KOPT-K1 (cell line): Measurements from ENCODE around the gene ATP1A4.

Source experiments
- H3K27ac ChIP-seq: fragments of 200-600 bp; sonication (generic); 2 replicates; pipeline ENCODE4 v1.5.1; 2016; ENCODE audit warnings: antibody characterized with exemption, mild to moderate bottlenecking, low read depth, low read length; ENCODE audit not compliant: poor library complexity, severe bottlenecking
- H3K36me3 ChIP-seq: fragments of 200-600 bp; sonication (generic); 2 replicates; pipeline ENCODE4 v1.5.1; 2017; ENCODE audit warnings: antibody characterized with exemption, mild to moderate bottlenecking, low read length, moderate library complexity; ENCODE audit not compliant: insufficient read depth
- H3K9me3 ChIP-seq: fragments of 200-600 bp; sonication (generic); 2 replicates; pipeline ENCODE4 v1.5.1; 2017; ENCODE audit warnings: antibody characterized with exemption, low read length, mild to moderate bottlenecking; ENCODE audit not compliant: insufficient read depth, poor library complexity, severe bottlenecking

Gene ATP1A4

DNA sequence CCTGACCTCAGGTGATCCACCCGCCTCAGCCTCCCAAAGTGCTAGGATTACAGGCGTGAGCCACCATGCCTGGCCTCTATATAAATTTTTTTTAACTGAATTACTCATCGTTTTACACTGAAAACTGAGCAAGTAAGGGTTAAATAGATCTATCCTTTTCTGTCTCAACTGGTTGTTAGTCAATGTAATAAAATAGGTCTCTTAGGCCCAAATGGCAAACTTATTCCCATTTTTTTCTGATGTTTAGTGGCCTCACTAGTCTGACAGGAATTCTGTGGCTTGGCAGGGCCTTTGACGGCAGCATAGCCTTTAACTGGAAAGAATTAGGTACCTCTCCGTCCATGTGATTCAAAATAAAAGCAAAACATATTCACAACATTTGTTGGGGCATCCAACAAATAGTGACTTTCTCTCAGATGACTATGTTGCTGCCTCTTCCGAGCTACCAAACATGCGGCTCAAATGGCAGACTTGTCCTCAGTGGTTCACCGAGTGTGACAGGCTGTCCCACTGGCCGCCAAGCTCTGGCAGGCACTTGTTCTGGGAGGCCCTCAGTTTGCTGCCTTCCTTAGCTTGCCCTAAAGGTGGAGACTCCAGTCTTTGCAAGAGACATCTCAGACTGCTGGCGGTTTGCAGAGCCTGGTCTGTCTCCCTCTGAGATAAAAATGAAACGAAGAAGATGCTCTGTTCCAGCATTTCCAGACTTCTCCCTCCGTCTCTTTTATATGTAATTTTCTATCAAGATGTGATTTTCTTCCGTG lies 17.4 kb downstream of the ATP1A4 start:
- Histone ChIP-seq H3K36me3 (no peaks in the 10 kb centered on the region), H3K9me3 (no peaks in the 10 kb centered on the region), H3K27ac (no peak overlapping the region)

GRCh38 chr1:160169553-160170399 lies 18.4 kb downstream of the ATP1A4 start:
- H3K27ac ChIP-seq, result no peak overlapping the region
- no peaks in the 10 kb centered on the region for H3K36me3 ChIP-seq
- H3K9me3 ChIP-seq, result no peaks in the 10 kb centered on the region

GRCh38 chr1:160171354-160171753 lies 20.0 kb downstream of the ATP1A4 start:
- no peaks in the 10 kb centered on the region for H3K9me3 ChIP-seq
- H3K27ac ChIP-seq, result no peak overlapping the region
- H3K36me3 ChIP-seq, result no peaks in the 10 kb centered on the region

GRCh38 chr1:160171980-160172379 lies 20.6 kb downstream of the ATP1A4 start:
- Histone ChIP-seq H3K9me3 (no peaks in the 10 kb centered on the region), H3K27ac (no peak overlapping the region), H3K36me3 (no peaks in the 10 kb centered on the region)

DNA sequence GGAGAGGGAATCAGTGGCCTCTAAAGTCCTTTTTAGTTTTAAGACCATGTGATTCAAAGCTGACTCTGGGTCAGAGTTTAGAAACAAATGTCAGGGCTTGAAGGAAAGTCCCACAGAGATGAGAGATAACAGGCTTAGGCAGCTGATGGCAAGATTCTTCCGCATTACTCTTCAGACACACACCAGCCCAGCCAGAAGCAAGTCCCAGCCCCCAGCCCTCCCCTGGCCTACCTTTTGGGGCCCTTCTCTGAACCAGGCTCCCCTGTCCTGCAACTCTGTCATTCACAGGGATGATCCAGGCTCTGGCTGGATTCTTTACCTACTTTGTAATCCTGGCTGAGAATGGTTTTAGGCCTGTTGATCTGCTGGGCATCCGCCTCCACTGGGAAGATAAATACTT lies 25.8 kb downstream of the ATP1A4 start:
- Histone ChIP-seq H3K27ac (no peak overlapping the region), H3K36me3 (no peaks in the 10 kb centered on the region), H3K9me3 (no peaks in the 10 kb centered on the region)

DNA sequence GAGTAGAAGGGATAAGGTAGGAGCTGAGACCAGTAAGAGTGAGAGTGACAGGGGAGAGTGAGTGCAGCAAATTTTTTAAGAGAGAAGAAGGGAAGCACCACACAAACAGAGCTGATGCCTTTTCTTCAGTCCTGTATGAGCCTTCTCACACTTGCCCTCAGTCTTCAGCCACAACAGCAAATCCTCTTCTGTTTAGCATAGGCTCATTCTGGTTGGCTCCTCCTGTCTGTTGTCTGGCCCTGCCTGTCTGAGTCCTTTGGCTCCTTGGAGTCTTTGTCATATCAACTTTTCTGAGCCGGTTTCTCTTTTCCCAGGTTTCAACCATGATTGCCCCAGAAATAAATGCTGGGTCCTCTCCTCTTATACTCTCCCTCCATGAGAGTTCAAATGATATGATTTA lies 26.3 kb downstream of the ATP1A4 start:
- Histone ChIP-seq H3K27ac (no peak overlapping the region), H3K9me3 (no peaks in the 10 kb centered on the region), H3K36me3 (no peaks in the 10 kb centered on the region)

GRCh38 chr1:160178731-160179130 lies 27.3 kb downstream of the ATP1A4 start:
- Histone ChIP-seq H3K27ac (no peak overlapping the region), H3K9me3 (no peaks in the 10 kb centered on the region), H3K36me3 (no peaks in the 10 kb centered on the region)

DNA sequence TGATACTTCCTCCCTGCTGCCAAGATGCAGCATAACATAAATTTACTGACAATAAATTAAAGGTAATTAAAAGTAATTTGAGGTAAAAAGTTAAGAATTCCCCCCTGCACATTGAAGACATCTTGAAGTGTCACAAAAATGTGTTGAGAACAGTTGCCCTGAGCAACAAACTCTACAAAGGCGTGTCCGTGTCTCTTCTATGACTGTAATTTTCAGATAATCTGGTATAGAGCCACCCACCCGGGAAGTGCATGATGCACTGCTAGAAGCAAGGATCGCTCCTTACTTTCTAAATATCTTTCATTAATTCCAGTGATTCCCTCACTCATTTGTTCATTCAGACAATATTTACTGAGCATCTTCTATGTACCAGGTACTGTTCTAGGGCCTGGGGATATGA lies 27.9 kb downstream of the ATP1A4 start:
- no peak overlapping the region for H3K27ac ChIP-seq
- H3K9me3 ChIP-seq, result no peaks in the 10 kb centered on the region
- no peaks in the 10 kb centered on the region for H3K36me3 ChIP-seq

DNA sequence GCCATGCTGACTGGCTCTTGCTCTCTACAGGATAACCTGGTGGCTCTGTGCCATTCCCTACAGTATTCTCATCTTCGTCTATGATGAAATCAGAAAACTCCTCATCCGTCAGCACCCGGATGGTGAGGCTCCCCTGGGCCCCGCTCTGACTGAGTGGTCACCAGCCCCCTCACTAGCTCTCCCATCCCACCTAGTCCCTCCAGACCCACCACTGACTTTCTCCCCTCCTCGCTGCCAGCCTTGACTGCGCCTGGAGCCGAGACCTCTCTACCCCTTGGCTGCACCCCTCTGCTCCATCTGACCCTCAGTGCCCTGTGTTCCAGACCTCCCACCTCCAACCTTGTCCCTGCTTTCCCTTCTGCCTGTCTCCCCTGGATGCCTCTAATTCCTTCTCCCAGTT lies 34.8 kb downstream of the ATP1A4 start:
- no peaks in the 10 kb centered on the region for H3K9me3 ChIP-seq
- no peak overlapping the region for H3K27ac ChIP-seq
- no peaks in the 10 kb centered on the region for H3K36me3 ChIP-seq

DNA sequence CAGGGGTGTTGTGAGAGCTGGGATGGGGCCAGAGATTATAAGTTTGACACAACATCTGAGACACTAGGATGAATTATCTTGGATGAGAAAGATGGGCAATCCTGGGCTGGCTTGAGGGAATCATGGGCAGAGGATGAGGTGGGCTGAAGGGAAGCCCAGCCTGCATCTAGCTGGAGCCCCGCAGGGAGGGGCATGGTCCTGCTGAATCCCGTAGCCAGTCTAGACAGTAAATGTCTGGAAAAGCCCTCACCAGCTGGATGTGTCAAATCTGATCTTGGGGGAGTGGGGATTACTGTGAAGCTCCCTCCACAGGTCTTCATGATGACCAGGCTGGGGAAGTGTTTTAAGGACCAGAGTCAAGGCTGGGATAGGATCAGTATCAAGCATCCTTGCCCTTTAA lies 35.3 kb downstream of the ATP1A4 start:
- Histone ChIP-seq H3K27ac (no peak overlapping the region), H3K36me3 (no peaks in the 10 kb centered on the region), H3K9me3 (no peaks in the 10 kb centered on the region)

DNA sequence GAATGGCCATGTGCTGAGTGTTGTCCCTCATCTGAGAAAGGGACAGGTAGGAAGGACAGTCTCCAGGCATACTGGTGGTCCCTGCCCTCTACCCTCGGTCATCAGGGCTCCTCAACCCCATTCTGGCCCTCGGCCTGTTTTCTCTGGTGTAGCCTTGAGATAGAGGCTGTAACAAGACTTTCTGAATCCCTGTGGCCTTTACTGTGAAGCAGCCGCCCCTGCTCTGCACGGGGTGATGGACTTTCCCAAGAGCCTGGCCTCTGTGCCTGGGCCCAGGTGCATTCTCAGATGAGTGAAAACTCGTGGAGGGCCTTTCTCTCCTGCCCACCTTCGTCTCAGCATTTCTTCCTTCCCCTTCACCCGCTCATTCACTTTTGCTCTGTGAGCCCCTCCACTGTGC lies 36.0 kb downstream of the ATP1A4 start:
- no peaks in the 10 kb centered on the region for H3K9me3 ChIP-seq
- H3K36me3 ChIP-seq, result no peaks in the 10 kb centered on the region
- H3K27ac ChIP-seq, result no peak overlapping the region

DNA sequence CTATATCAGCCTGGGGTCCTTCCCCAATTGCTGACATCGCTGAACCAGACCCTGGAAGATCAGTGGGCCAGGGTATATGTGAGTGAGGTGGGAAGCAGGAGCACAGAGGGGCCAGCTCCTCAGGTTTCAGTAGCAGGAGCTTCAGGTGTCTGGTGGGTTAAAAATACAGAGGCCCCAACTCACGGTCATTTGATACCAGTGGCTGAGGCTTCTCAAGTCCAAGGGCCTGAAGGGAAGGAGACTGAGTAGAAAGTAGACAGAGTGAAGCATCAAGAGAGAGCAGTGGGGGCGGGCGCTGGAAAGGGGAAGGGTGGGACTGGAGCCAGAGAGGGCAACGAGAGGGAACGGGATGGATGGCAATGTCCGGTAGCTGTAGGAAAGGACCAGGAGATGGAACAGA lies 36.9 kb downstream of the ATP1A4 start:
- no peak overlapping the region for H3K27ac ChIP-seq
- H3K9me3 ChIP-seq, result no peaks in the 10 kb centered on the region
- H3K36me3 ChIP-seq, result no peaks in the 10 kb centered on the region

- no peak within 1 kb of the TSS for H3K27ac ChIP-seq
- no peaks in the 10 kb centered on the region for H3K9me3 ChIP-seq
- H3K36me3 ChIP-seq, result no peaks in the 10 kb centered on the region
These were observed 38.5 kb downstream of the ATP1A4 start, which contains the start of gene CASQ1 for GRCh38 chr1:160189649-160190625. TSS of gene CASQ1 (plus strand) at chr1:160190575. CDS start at chr1:160190752, 177 bp downstream.

DNA sequence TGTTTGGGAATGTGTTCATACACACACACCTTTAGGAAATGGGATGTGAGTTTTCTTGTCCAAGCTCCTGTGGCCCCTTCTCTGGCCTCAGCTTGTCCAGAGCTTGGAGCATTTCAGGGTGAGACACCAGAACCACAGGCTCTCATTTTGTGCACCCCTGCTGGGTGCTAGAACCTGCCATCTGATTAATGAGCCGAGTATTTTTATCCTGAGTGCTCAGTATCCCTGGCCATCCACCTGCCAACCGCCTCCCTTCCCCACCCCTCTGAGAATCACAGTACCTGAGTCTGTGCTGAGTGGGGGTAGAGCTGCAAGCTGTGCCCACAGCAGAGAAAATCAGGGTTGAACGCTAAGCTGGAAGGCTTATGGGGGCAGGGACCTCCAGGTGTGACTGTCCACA lies 40.4 kb downstream of the ATP1A4 start:
- Histone ChIP-seq H3K27ac (no peak overlapping the region), H3K36me3 (no peaks in the 10 kb centered on the region)

GRCh38 chr1:160192234-160192633 lies 40.8 kb downstream of the ATP1A4 start:
- Histone ChIP-seq H3K36me3 (no peaks in the 10 kb centered on the region), H3K27ac (no peak overlapping the region), H3K9me3 (no peaks in the 10 kb centered on the region)

More for the DNA sequence above, 40.4 kb downstream of the ATP1A4 start:
- no peaks in the 10 kb centered on the region for H3K9me3 ChIP-seq
